Neural cell (in vitro differentiated cells): ENCODE measurements around the gene CEP128. TPM values are rescaled to one million over a fixed set of nuclear protein-coding genes. Genes with fewer than 3 reads are reported as not detected.

Source experiments
- H2AFZ ChIP-seq: fragments of 200-600, 300-800 bp; sonication (generic), shearing (Covaris generic); 2 replicates; pipeline ENCODE4 v1.6.0; 2014; ENCODE audit warnings: low read depth, mild to moderate bottlenecking, antibody characterized with exemption, low read length, moderate library complexity
- H3F3A ChIP-seq: fragments of 200-600 bp; shearing (Covaris generic); 2 replicates; pipeline ENCODE4 v1.6.1; 2016; ENCODE audit warnings: mild to moderate bottlenecking, moderate library complexity, mixed read lengths, antibody characterized with exemption, low read length; ENCODE audit not compliant: insufficient read depth, poor library complexity, severe bottlenecking
- H3K27ac ChIP-seq: fragments of 200-600, 300-800 bp; sonication (generic), shearing (Covaris generic); 2 replicates; pipeline ENCODE4 v1.5.1; 2014; ENCODE audit warnings: mild to moderate bottlenecking, low read length, moderate library complexity
- H3K27me3 ChIP-seq: fragments of 300-800, 200-600 bp; sonication (generic), shearing (Covaris generic); 2 replicates; pipeline ENCODE4 v1.6.0; 2014; ENCODE audit warnings: mild to moderate bottlenecking, low read depth, low read length, moderate library complexity; ENCODE audit not compliant: insufficient read depth
- H3K36me3 ChIP-seq: fragments of 300-800, 200-600 bp; sonication (generic), shearing (Covaris generic); 2 replicates; pipeline ENCODE4 v1.5.1; 2014; ENCODE audit warnings: mild to moderate bottlenecking, antibody characterized with exemption, low read length, moderate library complexity; ENCODE audit not compliant: insufficient read depth
- H3K4me2 ChIP-seq: fragments of 300-800, 200-600 bp; sonication (generic), shearing (Covaris generic); 2 replicates; pipeline ENCODE4 v1.6.0; 2014; ENCODE audit warnings: mild to moderate bottlenecking, low read length
- H3K4me3 ChIP-seq: fragments of 300-800, 200-600 bp; sonication (generic), shearing (Covaris generic); 2 replicates; pipeline ENCODE4 v1.5.1; 2014; ENCODE audit warnings: mild to moderate bottlenecking, low read length, moderate library complexity
- H3K79me2 ChIP-seq: fragments of 200-600 bp; shearing (Covaris generic); replicated peaks from 2 replicates; pipeline ENCODE4 v1.6.0; 2014; ENCODE audit warnings: mild to moderate bottlenecking, low read length, moderate library complexity; ENCODE audit not compliant: insufficient read depth
- H3K9ac ChIP-seq: fragments of 300-800, 200-600 bp; sonication (generic), shearing (Covaris generic); 2 replicates; pipeline ENCODE4 v1.6.1; 2016; ENCODE audit warnings: mild to moderate bottlenecking, low read length, mixed read lengths
- H3K9me2 ChIP-seq: fragments of 200-600 bp; shearing (Covaris generic); 2 replicates; pipeline ENCODE4 v1.6.1; 2016; ENCODE audit warnings: mild to moderate bottlenecking, low read length, mixed read lengths; ENCODE audit not compliant: insufficient read depth
- H3K9me3 ChIP-seq: fragments of 200-600, 300-800 bp; sonication (generic), shearing (Covaris generic); 2 replicates; pipeline ENCODE4 v1.6.1; 2016; ENCODE audit warnings: mild to moderate bottlenecking, mixed run types, low read length, moderate library complexity, mixed read lengths
- H4K20me1 ChIP-seq: fragments of 200-600 bp; shearing (Covaris generic); 2 replicates; pipeline ENCODE4 v1.6.1; 2016; ENCODE audit warnings: mild to moderate bottlenecking, mixed run types; ENCODE audit not compliant: insufficient read depth
- CTCF ChIP-seq: fragments of 450-650 bp; IDR thresholded peaks from 2 replicates; pipeline ENCODE4 v1.5.1; 2014; ENCODE audit warnings: antibody characterized with exemption, mild to moderate bottlenecking, moderate library complexity; ENCODE audit not compliant: poor library complexity, severe bottlenecking
- EP300 ChIP-seq: fragments of 450-650 bp; conservative IDR thresholded peaks from 2 replicates; pipeline ENCODE4 v1.6.1; 2014; ENCODE audit warnings: antibody characterized with exemption, mild to moderate bottlenecking, moderate library complexity; ENCODE audit not compliant: poor library complexity, severe bottlenecking
- EZH2 ChIP-seq: fragments of 200-600, 300-800 bp; shearing (Covaris generic), sonication (generic); IDR thresholded peaks from 2 replicates; pipeline ENCODE4 v1.6.1; 2014; ENCODE audit warnings: antibody characterized with exemption, low read length, borderline replicate concordance, mild to moderate bottlenecking; ENCODE audit not compliant: insufficient read depth, poor library complexity, severe bottlenecking
- MXI1 ChIP-seq: fragments of 450-650 bp; conservative IDR thresholded peaks from 2 replicates; pipeline ENCODE4 v1.6.1; 2014; ENCODE audit warnings: antibody characterized with exemption, mild to moderate bottlenecking; ENCODE audit not compliant: poor library complexity, severe bottlenecking
- POLR2AphosphoS5 ChIP-seq: IDR thresholded peaks from 2 replicates; pipeline ENCODE4 v1.6.1; 2012
- RAD21 ChIP-seq: fragments of 450-650 bp; conservative IDR thresholded peaks from 2 replicates; pipeline ENCODE4 v1.6.1; 2014; ENCODE audit warnings: antibody characterized with exemption, mild to moderate bottlenecking, moderate library complexity
- REST ChIP-seq: IDR thresholded peaks from 2 replicates; pipeline ENCODE4 v1.6.1; 2012; ENCODE audit warnings: borderline replicate concordance
- SMC3 ChIP-seq: fragments of 450-650 bp; conservative IDR thresholded peaks from 2 replicates; pipeline ENCODE4 v1.6.1; 2014; ENCODE audit warnings: antibody characterized with exemption, mild to moderate bottlenecking, moderate library complexity; ENCODE audit not compliant: poor library complexity
- TAF1 ChIP-seq: IDR thresholded peaks from 2 replicates; pipeline ENCODE4 v1.6.1; 2012; ENCODE audit warnings: low read depth
- polyA plus RNA-seq: library from polyadenylated mRNA; depleted of rRNA; stranded (reverse); fragments of >200 nt; gene quantifications from 2 replicates; pipeline ENCODE4 v1.2.3, GENCODE V29; 2014

The CEP128 gene
- polyA plus RNA-seq, 1 donor from 2014 or later, result 5.5 TPM

- Histone ChIP-seq H3K27ac (no peak overlapping the region), H3K9ac (no peak overlapping the region), H3K9me2 (no peaks in the 10 kb centered on the region), H3K4me2 (no peak overlapping the region), H4K20me1 (no peaks in the 10 kb centered on the region), H3K27me3 (no peaks in the 10 kb centered on the region), H3K9me3 (no peaks in the 10 kb centered on the region), H3K79me2 (no peaks in the 10 kb centered on the region), H2AFZ (no peak overlapping the region), H3F3A (no peaks in the 10 kb centered on the region), H3K36me3 (no peaks in the 10 kb centered on the region), H3K4me3 (no peak overlapping the region)
- TF ChIP-seq EZH2 (no peak), REST (no peak), CTCF (no peak), POLR2AphosphoS5 (no peak), EP300 (no peak), SMC3 (no peak), RAD21 (no peak)
Observed at GRCh38 chr14:80927083-80927989, 14.2 kb downstream of the CEP128 start.

GRCh38 chr14:80926397-80927082 is 15.0 kb downstream of the CEP128 start:
- Histone ChIP-seq H3K9me2 (no peaks in the 10 kb centered on the region), H3K4me2 (no peak overlapping the region), H3K4me3 (no peak overlapping the region), H3K9ac (no peak overlapping the region), H3K9me3 (no peaks in the 10 kb centered on the region), H3K27me3 (no peaks in the 10 kb centered on the region), H2AFZ (no peak overlapping the region), H3F3A (no peaks in the 10 kb centered on the region), H3K79me2 (no peaks in the 10 kb centered on the region), H3K36me3 (no peaks in the 10 kb centered on the region), H4K20me1 (no peaks in the 10 kb centered on the region), H3K27ac (no peak overlapping the region)
- no peak for TF ChIP-seq REST
- TF ChIP-seq RAD21, result no peak
- TF ChIP-seq EZH2, result no peak
- no peak for TF ChIP-seq EP300
- no peak for TF ChIP-seq SMC3
- TF ChIP-seq TAF1, result no peak
- no peak for TF ChIP-seq POLR2AphosphoS5
- TF ChIP-seq MXI1, result no peak
- TF ChIP-seq CTCF, result no peak
